ENCODE results near the gene PNCK. TPM values are rescaled to one million over a fixed set of nuclear protein-coding genes. Genes with fewer than 3 reads are reported as not detected.
A peak's percentile ranks its signal among the peaks of the same experiment; 100 is the strongest.

The PNCK gene
- total and polyA plus RNA-seq, 2 of the 13 experiments (the other 11 are each of a cell fraction or from before 2014, with no cell fraction given): 33.1 TPM; not detected in 1

DNA sequence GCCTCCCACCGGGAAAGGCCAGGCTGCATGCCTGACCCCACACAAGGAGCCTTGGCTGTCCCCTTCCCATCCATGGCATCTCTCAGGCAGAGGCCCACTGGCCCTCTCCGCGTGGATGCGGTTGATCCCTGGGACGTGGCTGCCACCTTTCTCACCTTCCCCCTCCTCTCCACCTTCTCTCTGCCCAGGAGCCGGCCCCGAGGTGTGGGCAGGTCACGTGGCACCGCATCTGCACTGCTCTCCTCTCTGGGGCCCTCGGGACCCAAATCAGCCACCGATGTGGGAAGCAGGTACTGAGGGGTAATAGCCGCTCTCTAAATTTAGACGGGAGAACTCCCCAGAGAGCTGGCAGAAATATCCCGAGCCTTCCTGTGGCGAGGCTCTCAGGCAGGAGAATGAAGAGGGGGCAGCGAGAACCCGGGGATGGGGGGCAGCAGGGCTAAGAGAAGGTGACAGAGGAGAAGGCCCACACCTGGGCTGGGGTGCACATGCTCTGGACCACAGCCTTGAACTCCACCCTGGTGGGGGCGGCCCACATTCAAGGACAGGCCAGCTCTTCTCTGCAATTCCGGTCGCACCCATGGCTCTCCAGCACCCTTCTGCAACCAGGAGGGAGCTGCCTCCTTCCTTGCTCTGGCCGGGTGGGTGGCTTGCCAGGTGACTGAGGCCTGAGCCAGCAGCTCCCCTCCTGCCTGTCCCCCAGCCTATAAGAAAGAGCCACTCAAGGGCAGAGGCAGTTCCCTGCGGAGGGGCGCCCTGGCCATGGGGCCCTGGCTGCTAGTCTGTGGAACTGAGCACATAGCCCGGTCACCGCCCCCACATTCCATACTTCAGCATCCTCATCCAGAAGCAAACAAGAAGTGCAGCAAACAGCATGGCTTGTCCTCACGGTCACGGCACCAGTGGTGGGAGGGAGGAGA is 36.2 kb downstream of the PNCK start (continued):
- TF ChIP-seq SOX6 (IDR thresholded peaks at IDR 0.05) (no peak), SOX6 (CRISPR knock-in tag; IDR thresholded peaks at IDR 0.05) (peak; percentile 40; the same call in 1 of the 2 replicates), PCBP2 (optimal IDR thresholded peaks at IDR 0.05; ENCODE audit: low read depth, low read length, poor library complexity, severe bottlenecking) (no peak), NRL (CRISPR knock-in tag; IDR thresholded peaks at IDR 0.05; ENCODE audit: borderline replicate concordance) (0 out of 2 replicates have a peak, but pooled peaks have one; percentile 28), ZNF34 (CRISPR knock-in tag; IDR thresholded peaks at IDR 0.05; ENCODE audit: borderline replicate concordance) (no peak), EEA1 (CRISPR knock-in tag; IDR thresholded peaks at IDR 0.05; ENCODE audit: borderline replicate concordance) (peak; percentile 44; the same call in 1 of the 2 replicates), ZFX (CRISPR knock-in tag; IDR thresholded peaks at IDR 0.05; ENCODE audit: low read depth) (0 out of 2 replicates have a peak, but pooled peaks have one; percentile 33), HNRNPK (IDR thresholded peaks at IDR 0.05; ENCODE audit: low read depth, low read length, poor library complexity, severe bottlenecking) (no peak), CENPX (CRISPR knock-in tag; IDR thresholded peaks at IDR 0.05) (no peak), HNF4A (CRISPR knock-in tag; IDR thresholded peaks at IDR 0.05) (peak; percentile 37), ZNF224 (CRISPR knock-in tag; IDR thresholded peaks at IDR 0.05) (no peak), MTF1 (CRISPR knock-in tag; IDR thresholded peaks at IDR 0.05) (no peak), ZNF839 (CRISPR knock-in tag; IDR thresholded peaks at IDR 0.05; ENCODE audit: borderline replicate concordance) (no peak), ZMYM4 (CRISPR knock-in tag; IDR thresholded peaks at IDR 0.05) (no peak), HOXA3 (CRISPR knock-in tag; IDR thresholded peaks at IDR 0.05) (peak; percentile 42; the same call in 1 of the 2 replicates)
- TF ChIP-seq, protein P1, sequence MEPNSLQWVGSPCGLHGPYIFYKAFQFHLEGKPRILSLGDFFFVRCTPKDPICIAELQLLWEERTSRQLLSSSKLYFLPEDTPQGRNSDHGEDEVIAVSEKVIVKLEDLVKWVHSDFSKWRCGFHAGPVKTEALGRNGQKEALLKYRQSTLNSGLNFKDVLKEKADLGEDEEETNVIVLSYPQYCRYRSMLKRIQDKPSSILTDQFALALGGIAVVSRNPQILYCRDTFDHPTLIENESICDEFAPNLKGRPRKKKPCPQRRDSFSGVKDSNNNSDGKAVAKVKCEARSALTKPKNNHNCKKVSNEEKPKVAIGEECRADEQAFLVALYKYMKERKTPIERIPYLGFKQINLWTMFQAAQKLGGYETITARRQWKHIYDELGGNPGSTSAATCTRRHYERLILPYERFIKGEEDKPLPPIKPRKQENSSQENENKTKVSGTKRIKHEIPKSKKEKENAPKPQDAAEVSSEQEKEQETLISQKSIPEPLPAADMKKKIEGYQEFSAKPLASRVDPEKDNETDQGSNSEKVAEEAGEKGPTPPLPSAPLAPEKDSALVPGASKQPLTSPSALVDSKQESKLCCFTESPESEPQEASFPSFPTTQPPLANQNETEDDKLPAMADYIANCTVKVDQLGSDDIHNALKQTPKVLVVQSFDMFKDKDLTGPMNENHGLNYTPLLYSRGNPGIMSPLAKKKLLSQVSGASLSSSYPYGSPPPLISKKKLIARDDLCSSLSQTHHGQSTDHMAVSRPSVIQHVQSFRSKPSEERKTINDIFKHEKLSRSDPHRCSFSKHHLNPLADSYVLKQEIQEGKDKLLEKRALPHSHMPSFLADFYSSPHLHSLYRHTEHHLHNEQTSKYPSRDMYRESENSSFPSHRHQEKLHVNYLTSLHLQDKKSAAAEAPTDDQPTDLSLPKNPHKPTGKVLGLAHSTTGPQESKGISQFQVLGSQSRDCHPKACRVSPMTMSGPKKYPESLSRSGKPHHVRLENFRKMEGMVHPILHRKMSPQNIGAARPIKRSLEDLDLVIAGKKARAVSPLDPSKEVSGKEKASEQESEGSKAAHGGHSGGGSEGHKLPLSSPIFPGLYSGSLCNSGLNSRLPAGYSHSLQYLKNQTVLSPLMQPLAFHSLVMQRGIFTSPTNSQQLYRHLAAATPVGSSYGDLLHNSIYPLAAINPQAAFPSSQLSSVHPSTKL (CRISPR knock-in tag; IDR thresholded peaks at IDR 0.05): peak; percentile 25; the same call in 1 of the 2 replicates
- TF ChIP-seq, protein P2, sequence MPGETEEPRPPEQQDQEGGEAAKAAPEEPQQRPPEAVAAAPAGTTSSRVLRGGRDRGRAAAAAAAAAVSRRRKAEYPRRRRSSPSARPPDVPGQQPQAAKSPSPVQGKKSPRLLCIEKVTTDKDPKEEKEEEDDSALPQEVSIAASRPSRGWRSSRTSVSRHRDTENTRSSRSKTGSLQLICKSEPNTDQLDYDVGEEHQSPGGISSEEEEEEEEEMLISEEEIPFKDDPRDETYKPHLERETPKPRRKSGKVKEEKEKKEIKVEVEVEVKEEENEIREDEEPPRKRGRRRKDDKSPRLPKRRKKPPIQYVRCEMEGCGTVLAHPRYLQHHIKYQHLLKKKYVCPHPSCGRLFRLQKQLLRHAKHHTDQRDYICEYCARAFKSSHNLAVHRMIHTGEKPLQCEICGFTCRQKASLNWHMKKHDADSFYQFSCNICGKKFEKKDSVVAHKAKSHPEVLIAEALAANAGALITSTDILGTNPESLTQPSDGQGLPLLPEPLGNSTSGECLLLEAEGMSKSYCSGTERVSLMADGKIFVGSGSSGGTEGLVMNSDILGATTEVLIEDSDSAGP (CRISPR knock-in tag; IDR thresholded peaks at IDR 0.05; ENCODE audit: borderline replicate concordance): peak; percentile 32; the same call in 1 of the 2 replicates
- TF ChIP-seq, protein P3, sequence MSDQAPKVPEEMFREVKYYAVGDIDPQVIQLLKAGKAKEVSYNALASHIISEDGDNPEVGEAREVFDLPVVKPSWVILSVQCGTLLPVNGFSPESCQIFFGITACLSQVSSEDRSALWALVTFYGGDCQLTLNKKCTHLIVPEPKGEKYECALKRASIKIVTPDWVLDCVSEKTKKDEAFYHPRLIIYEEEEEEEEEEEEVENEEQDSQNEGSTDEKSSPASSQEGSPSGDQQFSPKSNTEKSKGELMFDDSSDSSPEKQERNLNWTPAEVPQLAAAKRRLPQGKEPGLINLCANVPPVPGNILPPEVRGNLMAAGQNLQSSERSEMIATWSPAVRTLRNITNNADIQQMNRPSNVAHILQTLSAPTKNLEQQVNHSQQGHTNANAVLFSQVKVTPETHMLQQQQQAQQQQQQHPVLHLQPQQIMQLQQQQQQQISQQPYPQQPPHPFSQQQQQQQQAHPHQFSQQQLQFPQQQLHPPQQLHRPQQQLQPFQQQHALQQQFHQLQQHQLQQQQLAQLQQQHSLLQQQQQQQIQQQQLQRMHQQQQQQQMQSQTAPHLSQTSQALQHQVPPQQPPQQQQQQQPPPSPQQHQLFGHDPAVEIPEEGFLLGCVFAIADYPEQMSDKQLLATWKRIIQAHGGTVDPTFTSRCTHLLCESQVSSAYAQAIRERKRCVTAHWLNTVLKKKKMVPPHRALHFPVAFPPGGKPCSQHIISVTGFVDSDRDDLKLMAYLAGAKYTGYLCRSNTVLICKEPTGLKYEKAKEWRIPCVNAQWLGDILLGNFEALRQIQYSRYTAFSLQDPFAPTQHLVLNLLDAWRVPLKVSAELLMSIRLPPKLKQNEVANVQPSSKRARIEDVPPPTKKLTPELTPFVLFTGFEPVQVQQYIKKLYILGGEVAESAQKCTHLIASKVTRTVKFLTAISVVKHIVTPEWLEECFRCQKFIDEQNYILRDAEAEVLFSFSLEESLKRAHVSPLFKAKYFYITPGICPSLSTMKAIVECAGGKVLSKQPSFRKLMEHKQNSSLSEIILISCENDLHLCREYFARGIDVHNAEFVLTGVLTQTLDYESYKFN (CRISPR knock-in tag; conservative IDR thresholded peaks at IDR 0.05): peak; percentile 83

Measured in HepG2 (cell line).